HUES6 (cell line): Measurements from ENCODE around the gene GAS2.

ENCODE experiments used
- H3K27ac ChIP-seq: 2 replicates; pipeline ENCODE4 v1.7.0; 2013; ENCODE audit warnings: low read depth, mild to moderate bottlenecking, low read length, inconsistent platforms
- H3K27me3 ChIP-seq: 2 replicates; pipeline ENCODE4 v1.6.1; 2013; ENCODE audit warnings: low read length; ENCODE audit not compliant: control insufficient read depth, insufficient read depth
- H3K36me3 ChIP-seq: 2 replicates; pipeline ENCODE4 v1.6.1; 2013; ENCODE audit warnings: low read length; ENCODE audit not compliant: control insufficient read depth, insufficient read depth
- H3K4me1 ChIP-seq: 2 replicates; pipeline ENCODE4 v1.6.1; 2013; ENCODE audit warnings: low read length; ENCODE audit not compliant: control insufficient read depth, insufficient read depth
- H3K4me3 ChIP-seq: 2 replicates; pipeline ENCODE4 v1.5.1; 2013; ENCODE audit warnings: low read depth, low read length
- H3K9ac ChIP-seq: one replicate; pipeline ENCODE4 v1.6.1; 2013; ENCODE audit warnings: mild to moderate bottlenecking, low read length
- H3K9me3 ChIP-seq: 2 replicates; pipeline ENCODE4 v1.6.1; 2013; ENCODE audit warnings: low read depth, low read length; ENCODE audit not compliant: control insufficient read depth, insufficient read depth

GAS2 gene

DNA sequence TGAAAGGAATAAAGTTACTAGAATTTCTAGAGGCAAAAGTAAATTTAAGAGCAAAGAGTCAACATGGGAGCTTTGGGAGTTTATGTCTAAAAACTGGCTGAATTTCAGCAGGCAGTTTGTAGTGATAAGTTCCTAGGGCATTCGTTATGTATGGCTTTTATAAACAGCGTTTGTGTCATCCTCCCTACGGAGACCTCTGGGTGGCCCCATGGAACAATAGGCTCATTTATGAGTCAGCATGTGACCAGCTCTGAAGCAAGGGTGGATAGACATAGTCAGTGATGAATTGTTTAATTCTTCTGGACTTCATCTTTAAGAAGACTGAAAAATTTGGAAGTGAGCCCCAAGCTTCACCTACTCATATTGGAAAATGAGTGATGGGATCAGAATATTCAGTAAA, 126.1 kb downstream of the GAS2 start:
- Histone ChIP-seq H3K4me1 (no peaks in the 10 kb centered on the region), H3K9me3 (no peaks in the 10 kb centered on the region), H3K4me3 (no peak overlapping the region), H3K9ac (no peak overlapping the region), H3K27ac (no peak overlapping the region), H3K27me3 (no peaks in the 10 kb centered on the region), H3K36me3 (no peaks in the 10 kb centered on the region)

DNA sequence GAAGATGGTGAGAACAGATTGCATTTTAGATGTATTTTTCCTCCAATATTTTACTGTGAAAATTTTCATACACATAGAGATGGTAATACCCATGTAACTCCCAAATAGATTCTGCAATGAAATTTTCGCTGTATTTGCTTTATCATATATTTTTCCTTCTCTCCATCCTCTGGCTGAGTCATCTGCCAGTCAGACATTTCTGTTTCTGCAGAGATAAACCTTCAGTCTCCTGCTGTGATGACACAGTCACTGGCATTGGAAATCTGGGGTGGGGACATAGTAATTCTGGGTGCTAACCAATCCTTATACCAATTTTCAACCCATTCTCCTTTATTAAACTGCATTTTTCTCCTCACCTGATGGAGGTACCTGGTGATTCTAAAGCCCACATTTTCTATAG, 129.5 kb downstream of the GAS2 start:
- no peaks in the 10 kb centered on the region for H3K9me3 ChIP-seq
- no peaks in the 10 kb centered on the region for H3K36me3 ChIP-seq

DNA sequence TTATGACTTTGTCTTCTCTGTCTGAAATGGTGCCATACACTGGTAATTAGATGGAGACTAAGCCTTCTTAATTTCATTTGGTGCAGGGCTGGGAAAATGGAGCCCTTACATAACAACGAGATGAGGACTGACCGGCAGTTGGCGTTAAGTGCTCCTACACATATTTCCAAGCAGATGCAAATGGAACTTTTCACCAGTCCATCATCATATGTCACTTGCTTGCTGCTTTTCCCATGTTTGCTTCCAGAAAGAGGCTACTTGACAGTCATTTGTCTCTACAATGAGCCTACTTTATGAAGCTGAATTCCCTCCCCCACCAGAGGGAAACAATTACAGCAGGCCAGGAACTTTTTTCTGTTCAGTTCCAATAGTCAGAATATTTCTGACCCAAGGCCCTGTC, 130.6 kb downstream of the GAS2 start:
- H3K9ac ChIP-seq: no peak overlapping the region
- H3K9me3 ChIP-seq: no peaks in the 10 kb centered on the region
- no peaks in the 10 kb centered on the region for H3K36me3 ChIP-seq
- no peaks in the 10 kb centered on the region for H3K27me3 ChIP-seq
- H3K27ac ChIP-seq: no peak overlapping the region
- no peak overlapping the region for H3K4me3 ChIP-seq
- H3K4me1 ChIP-seq: no peaks in the 10 kb centered on the region

More for the DNA sequence above, 129.5 kb downstream of the GAS2 start:
- Histone ChIP-seq H3K27me3 (no peaks in the 10 kb centered on the region), H3K4me3 (no peak overlapping the region), H3K4me1 (no peaks in the 10 kb centered on the region), H3K27ac (no peak overlapping the region), H3K9ac (no peak overlapping the region)

DNA sequence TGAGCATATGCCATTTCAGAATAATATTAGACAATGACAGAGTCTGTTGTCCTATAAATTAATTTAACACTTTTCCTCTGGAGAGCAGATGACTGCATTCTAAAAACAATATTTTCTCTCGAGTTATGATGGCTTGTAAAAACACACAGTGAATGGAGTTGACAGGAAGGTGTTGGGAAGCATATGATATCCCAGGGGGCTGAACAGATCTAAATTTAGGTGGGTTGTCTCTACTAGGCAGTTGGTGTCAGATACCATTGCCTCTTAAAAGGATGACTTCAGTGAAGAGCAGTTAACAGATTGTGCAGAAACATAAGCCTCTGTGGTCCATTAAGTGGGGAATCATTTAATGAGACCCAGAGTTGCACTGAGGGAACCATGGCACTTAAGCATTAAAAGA, 132.5 kb downstream of the GAS2 start:
- Histone ChIP-seq H3K27me3 (no peaks in the 10 kb centered on the region), H3K36me3 (no peaks in the 10 kb centered on the region), H3K27ac (no peak overlapping the region), H3K4me1 (no peaks in the 10 kb centered on the region), H3K4me3 (no peak overlapping the region), H3K9me3 (no peaks in the 10 kb centered on the region), H3K9ac (no peak overlapping the region)

DNA sequence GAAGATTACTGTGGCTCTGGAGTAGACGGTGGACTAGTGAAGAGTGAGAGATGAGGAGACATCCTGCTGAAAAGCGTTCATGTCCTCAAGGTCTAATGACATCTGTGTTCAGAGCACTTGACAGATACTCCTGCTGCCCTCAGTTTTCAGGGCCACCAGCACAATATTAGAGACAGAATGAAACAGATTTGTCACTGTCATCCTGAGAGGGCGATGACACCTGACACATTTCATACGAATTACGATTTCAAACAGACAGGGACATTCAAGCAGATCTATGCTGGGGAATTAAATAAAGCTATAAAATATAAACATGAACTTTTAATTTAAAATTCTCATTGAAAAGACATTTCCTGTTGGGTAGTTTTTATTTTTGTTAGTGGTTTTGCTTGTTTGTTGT, 134.1 kb downstream of the GAS2 start:
- Histone ChIP-seq H3K36me3 (no peaks in the 10 kb centered on the region), H3K27ac (no peak overlapping the region), H3K9ac (no peak overlapping the region), H3K4me3 (no peak overlapping the region), H3K9me3 (no peaks in the 10 kb centered on the region), H3K27me3 (no peaks in the 10 kb centered on the region), H3K4me1 (no peaks in the 10 kb centered on the region)

DNA sequence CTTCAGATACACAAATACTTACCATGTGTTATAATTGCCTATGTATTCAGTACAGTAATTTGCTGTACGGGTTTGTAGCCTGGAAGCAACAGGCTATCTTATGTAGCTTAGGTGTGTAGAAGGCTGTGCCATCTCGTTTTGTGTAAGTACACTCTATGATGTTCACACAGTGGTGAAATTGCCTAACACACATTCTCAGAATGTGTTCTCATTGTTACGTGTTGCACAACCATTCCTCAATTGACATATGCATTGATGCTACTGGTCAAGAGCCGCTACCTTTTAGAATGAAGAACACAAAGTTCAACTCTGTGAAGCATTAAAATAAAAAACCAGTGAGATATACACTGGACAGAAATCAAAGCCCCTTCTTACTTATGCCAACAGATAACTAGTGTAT, 136.4 kb downstream of the GAS2 start:
- no peaks in the 10 kb centered on the region for H3K27me3 ChIP-seq
- no peaks in the 10 kb centered on the region for H3K4me1 ChIP-seq
- H3K4me3 ChIP-seq: no peak overlapping the region

DNA sequence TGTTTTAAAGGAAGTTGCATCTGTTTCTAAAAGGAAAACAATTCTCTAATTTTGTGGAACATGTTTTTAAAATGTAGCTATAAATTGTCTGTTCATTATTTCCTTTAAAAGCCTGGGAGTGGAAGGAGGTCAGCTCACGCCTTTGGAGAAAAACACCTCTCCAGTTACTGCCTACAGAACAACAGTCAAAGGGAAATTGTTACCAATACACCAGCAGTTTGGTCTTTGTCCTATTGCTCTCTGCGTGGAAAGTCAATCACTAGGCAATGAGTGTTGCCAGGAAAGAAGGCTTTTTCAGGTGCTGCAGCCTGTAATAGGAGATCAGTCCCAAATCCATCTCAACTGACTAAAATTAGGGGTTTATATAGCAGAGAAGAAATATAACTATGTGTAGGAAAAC, 141.0 kb downstream of the GAS2 start:
- H3K9ac ChIP-seq: no peak overlapping the region
- no peak overlapping the region for H3K4me3 ChIP-seq
- H3K4me1 ChIP-seq: no peaks in the 10 kb centered on the region
- no peaks in the 10 kb centered on the region for H3K36me3 ChIP-seq
- H3K27me3 ChIP-seq: no peaks in the 10 kb centered on the region
- H3K9me3 ChIP-seq: peaks cover 5% of the 10 kb centered on the region
- no peak overlapping the region for H3K27ac ChIP-seq

More for the DNA sequence above, 136.4 kb downstream of the GAS2 start:
- H3K36me3 ChIP-seq: no peaks in the 10 kb centered on the region
- no peak overlapping the region for H3K9ac ChIP-seq
- H3K27ac ChIP-seq: no peak overlapping the region
- no peaks in the 10 kb centered on the region for H3K9me3 ChIP-seq

DNA sequence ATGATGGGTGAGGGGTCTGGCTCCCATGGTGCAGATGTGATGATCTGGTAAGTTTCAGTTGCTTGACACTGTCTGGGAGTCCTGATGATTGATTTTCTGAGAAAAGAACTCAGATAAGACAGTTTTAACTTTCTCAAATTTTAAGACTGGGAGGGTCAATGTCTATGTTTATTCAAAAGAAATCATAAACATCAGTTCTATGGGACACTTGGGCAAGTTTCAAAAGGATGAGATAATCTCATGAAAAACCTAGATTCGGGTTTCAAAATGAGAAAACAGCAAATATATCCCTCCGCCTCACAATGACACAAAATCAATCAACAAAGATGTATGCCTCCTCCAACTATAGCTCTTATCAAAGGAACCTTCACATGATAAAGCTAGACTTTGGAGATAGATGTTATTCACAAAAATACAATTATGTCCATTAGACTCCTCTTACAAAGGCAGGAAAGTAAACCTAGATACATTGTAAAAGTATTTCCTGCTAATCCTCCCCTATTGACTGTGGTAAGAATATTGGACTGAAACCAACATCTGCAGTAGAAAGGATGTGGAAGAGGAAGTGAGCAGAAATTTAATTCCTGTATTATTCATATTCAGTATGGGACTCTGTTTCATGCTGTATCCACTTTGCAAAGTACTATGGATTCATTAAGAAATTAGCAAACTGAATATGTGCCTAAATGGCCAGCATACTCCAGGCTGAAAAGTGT, 141.6 kb downstream of the GAS2 start:
- Histone ChIP-seq H3K27ac (no peak overlapping the region), H3K4me1 (no peaks in the 10 kb centered on the region), H3K9ac (no peak overlapping the region), H3K9me3 (peaks cover 5% of the 10 kb centered on the region), H3K36me3 (no peaks in the 10 kb centered on the region), H3K4me3 (no peak overlapping the region), H3K27me3 (no peaks in the 10 kb centered on the region)

DNA sequence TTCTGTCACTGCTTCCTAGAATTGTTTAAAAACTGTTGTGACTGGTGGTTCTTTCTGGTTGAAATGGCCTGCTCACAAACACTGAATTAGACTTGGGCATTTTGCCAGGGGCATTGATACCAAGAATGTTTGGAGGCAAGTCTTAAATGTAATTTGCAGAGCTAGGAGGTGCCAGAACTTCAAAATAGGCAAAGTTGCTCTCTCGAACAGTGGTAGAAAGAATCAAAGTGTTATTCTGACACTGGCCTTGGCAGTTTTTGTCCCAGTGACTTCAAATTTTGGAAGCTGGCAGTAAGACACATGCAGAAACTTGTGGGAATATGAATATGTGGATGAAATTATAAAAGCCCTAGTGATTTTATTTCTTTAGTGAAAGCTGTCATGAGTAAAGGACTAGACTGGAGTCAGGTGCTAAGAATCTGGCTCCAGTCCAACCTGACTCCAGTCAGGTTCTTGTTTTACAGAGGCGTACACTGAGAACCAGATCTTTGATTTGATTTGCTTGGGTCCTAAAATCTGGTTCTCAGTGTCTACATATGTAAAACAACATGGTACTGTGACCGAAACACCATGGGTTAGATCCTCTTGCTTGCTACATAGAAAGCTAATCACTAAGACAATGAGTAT, 142.3 kb downstream of the GAS2 start:
- Histone ChIP-seq H3K9ac (no peak overlapping the region), H3K4me3 (no peak overlapping the region), H3K36me3 (no peaks in the 10 kb centered on the region), H3K9me3 (peaks cover 5% of the 10 kb centered on the region), H3K27ac (no peak overlapping the region), H3K4me1 (no peaks in the 10 kb centered on the region), H3K27me3 (no peaks in the 10 kb centered on the region)

DNA sequence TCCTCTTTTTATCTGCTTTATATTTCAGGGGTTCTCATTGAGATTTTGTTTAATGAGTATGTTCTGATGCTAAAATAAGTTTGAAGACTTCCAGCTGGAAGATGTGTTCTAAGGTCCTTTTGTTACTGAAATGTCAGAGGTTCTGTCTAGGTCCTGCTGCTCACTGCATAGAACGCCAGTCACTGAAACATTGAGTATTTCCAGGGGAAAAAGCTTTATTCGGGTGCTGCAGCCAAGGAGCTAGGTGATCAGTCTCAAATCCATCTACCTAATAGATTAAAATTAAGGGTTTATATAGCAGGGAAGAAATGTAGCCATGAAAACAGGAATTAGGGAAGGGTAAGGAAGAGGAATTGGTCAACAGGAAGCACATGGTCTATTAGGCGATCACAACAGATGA, 143.5 kb downstream of the GAS2 start:
- H3K36me3 ChIP-seq: no peaks in the 10 kb centered on the region
- no peaks in the 10 kb centered on the region for H3K4me1 ChIP-seq
- H3K4me3 ChIP-seq: no peak overlapping the region
- H3K9me3 ChIP-seq: peaks cover 5% of the 10 kb centered on the region
- H3K27me3 ChIP-seq: no peaks in the 10 kb centered on the region
- no peak overlapping the region for H3K27ac ChIP-seq
- no peak overlapping the region for H3K9ac ChIP-seq

DNA sequence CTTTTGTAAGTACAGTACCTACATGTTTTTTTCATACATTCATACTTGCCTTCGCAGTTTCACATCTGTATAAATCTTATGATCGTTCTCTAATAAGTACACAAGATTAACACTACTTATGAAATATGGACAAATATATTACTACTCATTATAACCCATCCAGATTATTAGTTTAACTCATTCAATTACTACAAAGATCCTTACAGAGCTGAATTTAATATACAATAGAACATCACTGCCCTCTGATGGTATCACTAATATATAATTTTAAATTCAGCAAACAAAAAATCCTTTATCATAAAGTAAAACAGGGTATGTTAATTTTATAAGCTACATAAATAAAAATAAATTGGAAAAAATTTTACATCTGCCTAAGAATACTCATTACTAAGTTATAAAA, 155.8 kb downstream of the GAS2 start:
- H3K27ac ChIP-seq: no peak overlapping the region
- no peaks in the 10 kb centered on the region for H3K9me3 ChIP-seq
- no peaks in the 10 kb centered on the region for H3K4me1 ChIP-seq
- no peak overlapping the region for H3K9ac ChIP-seq
- no peak overlapping the region for H3K4me3 ChIP-seq
- H3K27me3 ChIP-seq: no peaks in the 10 kb centered on the region
- no peaks in the 10 kb centered on the region for H3K36me3 ChIP-seq
